Endometrium (tissue), 2 donors: ENCODE results near the gene TBC1D17.
A peak's percentile ranks its signal among the peaks of the same experiment; 100 is the strongest.

Experiments
- FAIRE-seq: peaks from 2 replicates; lab custom pipeline; 2012; peaks lifted over from hg19 to GRCh38; lab: Jason Lieb, UNC
- donor health status: control.
- donor health status: control.

Gene TBC1D17

GRCh38 chr19:49877879-49878743, 609 bp downstream of the TBC1D17 start:
- FAIRE-seq: peak; percentile 26

GRCh38 chr19:49878744-49879070, 1.2 kb downstream of the TBC1D17 start:
- no peak for FAIRE-seq

GRCh38 chr19:49879243-49879963, 1.9 kb downstream of the TBC1D17 start:
- FAIRE-seq: no peak

GRCh38 chr19:49880162-49880869, 2.8 kb downstream of the TBC1D17 start:
- FAIRE-seq: no peak

- no peak for FAIRE-seq
Observed at GRCh38 chr19:49881186-49881585, 3.7 kb downstream of the TBC1D17 start.

- FAIRE-seq: no peak
Observed at GRCh38 chr19:49881672-49882394, 4.3 kb downstream of the TBC1D17 start.

GRCh38 chr19:49882643-49883042, 5.1 kb downstream of the TBC1D17 start:
- no peak for FAIRE-seq

- FAIRE-seq: no peak
Observed at GRCh38 chr19:49883094-49883493, 5.6 kb downstream of the TBC1D17 start.

- FAIRE-seq: no peak
Observed at GRCh38 chr19:49884109-49884508, 6.6 kb downstream of the TBC1D17 start.

GRCh38 chr19:49884760-49885159, 7.3 kb downstream of the TBC1D17 start:
- no peak for FAIRE-seq

GRCh38 chr19:49887037-49887664, 9.6 kb downstream of the TBC1D17 start:
- no peak for FAIRE-seq

GRCh38 chr19:49887665-49888509, 10.4 kb downstream of the TBC1D17 start:
- no peak for FAIRE-seq

GRCh38 chr19:49888510-49888824, 11.0 kb downstream of the TBC1D17 start:
- FAIRE-seq: no peak

- FAIRE-seq: no peak
Observed at GRCh38 chr19:49889038-49889686, 11.7 kb downstream of the TBC1D17 start.

GRCh38 chr19:49889687-49890348, 12.3 kb downstream of the TBC1D17 start:
- FAIRE-seq: no peak

GRCh38 chr19:49890349-49891311, 13.1 kb downstream of the TBC1D17 start:
- no peak for FAIRE-seq

GRCh38 chr19:49891393-49891792, 13.9 kb downstream of the TBC1D17 start:
- FAIRE-seq: no peak

- no peak for FAIRE-seq
Observed at GRCh38 chr19:49892716-49893115, 15.2 kb downstream of the TBC1D17 start.
